OCI-LY1 (cell line): Measurements from ENCODE around the gene MUC13.

Experiments used
- EZH2 ChIP-seq: fragments of 200-600 bp; sonication (generic), shearing (Covaris generic); IDR thresholded peaks from 2 replicates; pipeline ENCODE4 v1.8.0; 2017; ENCODE audit warnings: borderline replicate concordance, mixed run types, mild to moderate bottlenecking, antibody characterized with exemption, low read length, moderate library complexity, mixed read lengths
- TF ChIP-seq, protein P1 (sequence below): fragments of 200-600 bp; sonication (generic), shearing (Covaris generic); IDR thresholded peaks from 2 replicates; pipeline ENCODE4 v1.5.1; 2017; ENCODE audit warnings: mild to moderate bottlenecking, antibody characterized with exemption, low read length, moderate library complexity, mixed read lengths

DNA sequence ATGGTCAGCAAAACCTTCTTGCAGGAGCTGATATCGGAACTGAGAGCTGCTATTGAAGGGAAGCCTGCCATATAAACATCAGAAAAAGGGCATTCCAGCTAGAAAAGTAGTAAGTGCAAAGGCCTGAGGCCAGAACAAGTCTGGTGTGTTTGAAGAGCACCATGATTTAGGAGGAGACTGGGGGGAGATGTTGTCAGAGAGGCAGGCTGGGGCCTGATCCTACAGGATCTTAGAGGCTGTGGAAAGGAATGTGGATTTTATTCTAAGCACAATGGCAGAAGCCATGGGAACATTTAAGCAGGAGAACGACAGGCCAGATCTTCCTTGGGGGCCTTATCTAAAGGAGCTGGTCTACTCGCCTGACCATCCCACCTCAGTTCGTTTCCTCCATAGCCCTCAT, 5.1 kb upstream of the MUC13 start:
- TF ChIP-seq, protein P1, sequence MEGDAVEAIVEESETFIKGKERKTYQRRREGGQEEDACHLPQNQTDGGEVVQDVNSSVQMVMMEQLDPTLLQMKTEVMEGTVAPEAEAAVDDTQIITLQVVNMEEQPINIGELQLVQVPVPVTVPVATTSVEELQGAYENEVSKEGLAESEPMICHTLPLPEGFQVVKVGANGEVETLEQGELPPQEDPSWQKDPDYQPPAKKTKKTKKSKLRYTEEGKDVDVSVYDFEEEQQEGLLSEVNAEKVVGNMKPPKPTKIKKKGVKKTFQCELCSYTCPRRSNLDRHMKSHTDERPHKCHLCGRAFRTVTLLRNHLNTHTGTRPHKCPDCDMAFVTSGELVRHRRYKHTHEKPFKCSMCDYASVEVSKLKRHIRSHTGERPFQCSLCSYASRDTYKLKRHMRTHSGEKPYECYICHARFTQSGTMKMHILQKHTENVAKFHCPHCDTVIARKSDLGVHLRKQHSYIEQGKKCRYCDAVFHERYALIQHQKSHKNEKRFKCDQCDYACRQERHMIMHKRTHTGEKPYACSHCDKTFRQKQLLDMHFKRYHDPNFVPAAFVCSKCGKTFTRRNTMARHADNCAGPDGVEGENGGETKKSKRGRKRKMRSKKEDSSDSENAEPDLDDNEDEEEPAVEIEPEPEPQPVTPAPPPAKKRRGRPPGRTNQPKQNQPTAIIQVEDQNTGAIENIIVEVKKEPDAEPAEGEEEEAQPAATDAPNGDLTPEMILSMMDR, result no peak
- no peak for TF ChIP-seq EZH2
